ENCODE data around the gene NR1I3.
"Not testable (repeated sequence)": the region's sequence is repeated elsewhere in the genome, so short reads cannot be mapped to it uniquely, and the experiment has no call there.

The NR1I3 gene, protein sequence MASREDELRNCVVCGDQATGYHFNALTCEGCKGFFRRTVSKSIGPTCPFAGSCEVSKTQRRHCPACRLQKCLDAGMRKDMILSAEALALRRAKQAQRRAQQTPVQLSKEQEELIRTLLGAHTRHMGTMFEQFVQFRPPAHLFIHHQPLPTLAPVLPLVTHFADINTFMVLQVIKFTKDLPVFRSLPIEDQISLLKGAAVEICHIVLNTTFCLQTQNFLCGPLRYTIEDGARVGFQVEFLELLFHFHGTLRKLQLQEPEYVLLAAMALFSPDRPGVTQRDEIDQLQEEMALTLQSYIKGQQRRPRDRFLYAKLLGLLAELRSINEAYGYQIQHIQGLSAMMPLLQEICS

DNA sequence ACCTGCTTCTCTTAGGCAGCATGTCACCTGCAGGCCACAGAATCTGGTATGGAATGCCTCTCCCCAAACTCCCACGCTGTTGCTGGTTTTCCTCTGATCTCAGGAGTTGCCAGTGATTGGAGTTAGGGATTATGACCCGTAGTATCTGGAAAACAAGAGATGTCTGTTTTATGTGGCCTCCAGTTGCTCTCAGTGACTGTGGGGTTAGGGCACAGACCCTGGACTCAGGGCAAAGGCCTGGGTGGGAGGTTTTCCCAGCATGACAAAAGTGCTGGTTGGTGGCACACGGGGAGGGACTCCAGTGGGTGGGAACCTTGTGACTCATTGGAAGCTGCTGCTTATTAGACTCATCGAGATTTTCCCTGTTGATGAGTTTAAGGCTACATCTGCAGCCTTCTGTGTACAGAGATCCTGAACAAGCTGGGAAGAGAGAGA, at the start of gene NR1I3:
Gene NR1I3 (minus strand): TSS at position 165 of the 435 bp plus-strand sequence. CDS start 1,638 bp downstream, outside the sequence.
- peak in 1 of 58 donors; percentile 18 for DNase-seq

DNA sequence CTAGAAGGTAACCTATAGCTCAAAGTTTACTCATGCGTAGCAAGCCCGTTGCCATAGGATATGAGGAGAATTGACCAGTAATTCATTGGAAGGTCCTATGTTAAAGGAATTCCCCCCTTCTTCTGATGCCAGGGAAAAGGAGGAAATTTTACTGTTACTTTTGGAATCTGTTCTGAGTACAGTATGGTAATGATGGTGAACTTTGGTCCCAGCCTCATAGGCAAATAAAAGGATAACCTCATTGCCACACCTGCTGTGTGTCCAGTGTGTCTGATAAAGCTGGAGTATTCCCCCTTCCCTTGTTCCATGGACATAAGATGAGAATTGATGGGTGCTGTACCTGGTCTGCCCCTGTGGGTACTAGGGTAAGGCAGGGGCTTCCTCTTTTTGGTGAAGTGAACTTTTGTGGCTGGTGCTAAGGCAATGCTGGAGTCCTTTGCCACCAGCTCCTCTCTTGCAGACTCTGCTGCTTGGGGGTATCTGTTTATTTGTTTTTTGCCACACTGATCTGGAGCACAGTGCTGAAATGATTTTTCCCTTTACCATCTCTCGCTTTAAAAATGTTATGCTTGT, 49.6 kb upstream of the NR1I3 start:
- no peak for DNase-seq

DNA sequence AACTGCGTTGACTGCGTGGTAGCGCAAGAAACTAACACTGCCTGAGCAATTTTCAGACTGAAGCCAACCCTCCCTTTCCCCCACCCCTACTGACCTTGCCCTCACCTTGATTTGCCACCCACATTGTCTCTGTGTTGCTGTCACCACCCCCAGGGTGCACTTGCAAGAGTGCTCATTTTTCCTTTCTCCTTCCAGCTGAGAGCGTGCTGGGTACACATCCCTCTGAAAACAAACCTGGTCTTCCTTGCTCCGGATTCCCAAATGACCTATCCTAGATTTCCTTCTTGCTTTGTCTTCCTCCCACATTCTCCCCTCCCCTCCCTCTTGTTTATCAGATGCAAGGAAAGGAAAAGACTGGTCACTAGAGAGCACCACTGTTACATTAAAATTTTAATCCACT, 47.5 kb upstream of the NR1I3 start:
- DNase-seq, result no peak

DNA sequence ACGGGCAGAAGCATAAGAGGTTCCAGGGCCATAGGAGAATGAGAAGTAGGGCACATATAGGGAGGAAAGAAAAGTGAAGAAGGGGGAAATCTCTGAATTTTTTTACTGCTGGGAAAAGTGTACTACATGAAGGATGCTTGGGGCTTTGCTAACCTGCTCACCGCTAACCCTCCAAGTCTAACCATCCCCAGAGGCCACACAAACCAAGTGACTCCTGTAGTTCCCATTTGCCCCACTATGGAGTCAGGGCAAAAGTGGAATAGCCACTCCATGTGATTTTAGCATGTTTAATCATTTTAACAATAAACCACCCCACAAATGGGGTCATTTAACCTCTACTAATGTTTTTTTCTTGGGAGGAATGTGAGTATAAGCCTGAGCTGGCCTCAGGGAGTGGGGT, 47.1 kb upstream of the NR1I3 start:
- no peak for DNase-seq

DNA sequence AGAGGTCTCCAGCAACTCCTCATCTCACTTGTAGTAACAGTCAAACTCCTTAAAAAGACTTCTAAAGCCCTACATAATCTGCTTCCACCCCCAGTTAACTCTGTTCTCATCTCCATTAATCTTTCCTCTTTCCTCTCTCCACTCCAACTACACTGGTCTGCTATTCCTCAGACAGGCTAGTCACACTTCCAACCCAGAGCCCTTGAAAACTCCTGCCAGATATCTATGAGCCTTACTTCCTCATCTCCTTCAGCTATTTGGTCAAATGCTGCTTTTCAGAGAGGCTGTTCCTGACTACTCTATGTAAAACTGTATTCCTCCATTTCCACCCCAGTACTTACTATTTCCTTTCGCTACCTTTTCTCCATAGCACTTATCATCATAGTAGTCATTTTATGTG, 45.0 kb upstream of the NR1I3 start:
- no peak for DNase-seq

DNA sequence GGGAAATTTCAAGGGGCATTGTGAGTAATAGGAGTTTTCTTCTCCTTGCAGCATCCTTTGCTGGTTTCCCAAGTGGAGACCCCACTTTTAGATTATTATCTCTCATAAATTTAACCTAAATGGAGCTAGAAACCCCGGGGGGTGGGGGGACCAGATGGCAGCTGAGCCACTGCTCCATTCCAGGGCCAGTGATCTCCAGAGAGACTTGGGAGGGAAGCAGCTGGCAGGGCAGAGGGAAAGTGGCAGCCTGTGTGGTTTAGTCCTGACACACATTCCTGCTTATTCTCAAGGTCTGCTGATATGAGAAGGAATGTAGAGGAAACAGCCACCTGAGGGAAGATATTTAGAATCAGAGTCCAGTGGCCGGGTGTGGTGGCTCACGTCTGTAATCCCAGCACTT, 36.9 kb upstream of the NR1I3 start:
- no peak for DNase-seq

DNA sequence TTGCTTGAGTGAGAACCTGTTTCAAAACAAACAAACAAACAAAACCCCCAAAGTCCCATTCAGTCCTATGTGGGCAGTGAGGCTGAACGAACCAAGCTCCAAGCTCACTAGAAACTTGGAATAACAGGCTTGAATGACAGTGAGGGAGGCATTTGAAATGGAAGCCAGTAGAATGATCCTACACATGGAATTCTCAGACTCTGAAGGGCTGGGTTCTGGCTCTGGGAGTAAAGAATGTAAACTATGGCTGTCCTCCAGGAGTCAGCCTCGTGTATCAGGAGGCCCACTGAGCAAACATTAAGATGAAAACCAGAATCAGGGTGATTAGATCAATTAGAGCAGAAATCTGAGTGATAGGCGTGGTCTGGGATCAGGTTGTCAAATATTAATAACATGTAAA, 35.4 kb upstream of the NR1I3 start:
- DNase-seq, result no peak

DNA sequence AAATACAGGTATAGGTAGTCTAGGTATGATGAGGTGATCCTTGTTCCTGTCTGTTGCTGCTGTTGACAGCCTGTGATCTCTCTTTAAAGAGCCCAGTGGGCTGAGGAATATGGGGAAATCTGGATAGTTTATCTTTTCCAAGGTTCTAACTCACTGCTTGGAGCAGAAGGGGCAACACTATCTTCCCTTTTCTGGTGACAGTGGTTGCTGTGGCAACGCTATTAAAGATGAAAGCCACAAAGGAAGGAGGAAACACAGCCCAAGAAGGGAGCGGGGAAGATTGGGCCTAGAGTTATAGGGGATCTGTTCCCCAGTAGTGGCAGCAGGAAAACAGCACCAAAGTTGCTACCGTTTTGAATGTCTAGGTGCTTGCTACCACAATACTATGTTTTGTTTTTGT, 29.3 kb upstream of the NR1I3 start:
- DNase-seq, result no peak

DNA sequence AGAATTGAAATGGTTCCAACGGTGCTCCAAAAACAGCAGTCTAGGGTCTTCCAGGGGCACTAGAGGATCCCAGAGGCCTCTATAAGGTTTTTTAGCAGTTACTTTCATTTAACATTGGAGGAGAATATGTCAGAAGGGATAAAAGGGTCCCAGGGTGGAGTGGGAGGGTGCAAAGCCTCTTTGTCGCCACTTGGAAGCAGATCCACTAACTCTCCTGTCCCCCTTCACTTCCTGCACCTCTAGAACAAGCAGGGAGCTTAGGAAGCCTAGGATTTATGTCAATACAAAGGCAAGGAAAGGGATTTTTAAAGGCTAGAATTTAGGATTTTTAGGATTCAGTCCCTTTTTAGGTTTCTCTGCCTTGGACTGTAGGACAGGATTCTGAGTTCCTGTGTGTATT, 28.8 kb upstream of the NR1I3 start:
- no peak for DNase-seq

DNA sequence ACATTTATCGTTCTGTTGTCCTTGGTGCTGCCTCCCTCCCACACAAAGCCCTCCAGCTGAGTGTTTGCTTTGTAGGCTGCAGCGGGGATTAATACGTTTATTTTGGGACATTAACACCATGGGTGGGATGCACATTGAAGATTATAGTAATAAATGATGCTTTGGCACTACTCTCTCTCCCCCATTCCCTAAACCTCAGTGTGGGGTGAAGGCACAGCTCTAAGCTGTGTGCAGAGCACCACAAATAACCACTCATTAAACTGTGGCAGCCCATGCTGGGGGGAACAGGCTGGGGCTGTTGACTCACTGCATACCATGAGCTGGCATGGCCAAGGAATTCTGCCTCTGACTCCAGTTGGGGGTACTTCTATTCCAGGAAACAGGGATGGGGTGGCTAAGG, 28.2 kb upstream of the NR1I3 start:
- DNase-seq, result no peak

DNA sequence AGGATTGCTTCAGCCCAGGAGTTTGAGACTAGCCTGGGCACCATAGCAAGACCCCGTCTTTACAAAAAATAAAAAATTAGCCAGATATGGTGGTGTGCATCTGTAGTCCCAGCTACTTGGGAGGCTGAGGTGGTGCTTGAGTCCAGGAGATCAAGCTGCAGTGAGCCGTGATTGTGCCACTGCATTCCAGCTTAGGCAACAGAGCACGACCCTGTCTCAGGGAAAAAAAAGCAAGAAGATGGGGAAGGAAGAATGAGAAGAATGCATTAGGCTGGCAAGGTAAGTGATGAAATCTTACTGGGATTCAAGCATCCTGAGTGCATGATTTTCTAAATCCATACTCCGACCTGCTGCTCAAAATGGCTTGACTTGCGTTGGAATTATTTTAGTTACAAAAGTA, 27.3 kb upstream of the NR1I3 start:
- no peak for DNase-seq

DNA sequence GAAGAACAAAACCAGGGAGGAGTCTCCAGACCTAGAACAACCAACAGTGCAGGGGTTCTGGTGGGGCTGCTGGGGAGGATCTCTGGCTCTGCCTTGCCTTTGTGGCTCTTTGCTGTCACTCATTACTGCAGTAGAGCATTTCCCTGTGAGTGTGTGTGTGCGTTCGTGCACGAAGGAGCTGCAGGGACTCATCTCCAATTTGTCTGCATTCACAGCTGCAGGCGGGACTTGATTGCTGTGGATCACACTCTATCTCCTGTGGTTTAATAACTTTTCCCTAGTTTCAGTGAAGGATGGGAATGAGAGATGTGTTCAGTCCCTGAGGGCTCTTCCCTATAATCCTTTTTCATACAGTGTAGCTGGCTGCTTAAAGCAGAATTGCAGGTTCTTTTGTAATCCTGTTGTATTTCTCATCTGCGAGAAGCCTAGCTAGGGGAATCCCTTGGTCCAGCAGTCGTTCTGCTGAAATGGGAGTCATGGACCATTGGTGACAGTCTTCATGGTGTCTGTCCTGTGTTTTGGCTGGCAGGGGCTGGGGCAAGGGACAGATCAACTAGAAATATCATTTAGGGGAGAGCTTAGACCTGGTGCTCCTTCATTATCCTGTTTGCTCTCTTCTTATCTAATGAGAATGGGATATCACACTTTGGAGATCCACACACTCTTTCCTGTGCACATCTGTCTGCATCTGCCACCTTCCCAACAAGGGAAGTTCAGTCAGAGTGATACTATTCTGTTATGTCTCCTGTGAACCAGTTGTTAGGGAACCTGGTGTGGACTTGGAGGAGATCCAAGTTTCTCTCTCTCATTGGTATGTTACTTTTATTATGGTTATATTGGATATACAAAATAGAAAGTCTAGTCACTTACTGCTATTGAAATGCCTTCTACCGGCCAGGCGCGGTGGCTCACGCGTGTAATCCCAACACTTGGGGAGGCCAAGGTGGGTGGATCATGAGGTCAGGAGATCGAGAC, 23.5 kb upstream of the NR1I3 start:
- peak in 6 of 58 donors; percentile 1 to 24 (median 3) for DNase-seq

DNA sequence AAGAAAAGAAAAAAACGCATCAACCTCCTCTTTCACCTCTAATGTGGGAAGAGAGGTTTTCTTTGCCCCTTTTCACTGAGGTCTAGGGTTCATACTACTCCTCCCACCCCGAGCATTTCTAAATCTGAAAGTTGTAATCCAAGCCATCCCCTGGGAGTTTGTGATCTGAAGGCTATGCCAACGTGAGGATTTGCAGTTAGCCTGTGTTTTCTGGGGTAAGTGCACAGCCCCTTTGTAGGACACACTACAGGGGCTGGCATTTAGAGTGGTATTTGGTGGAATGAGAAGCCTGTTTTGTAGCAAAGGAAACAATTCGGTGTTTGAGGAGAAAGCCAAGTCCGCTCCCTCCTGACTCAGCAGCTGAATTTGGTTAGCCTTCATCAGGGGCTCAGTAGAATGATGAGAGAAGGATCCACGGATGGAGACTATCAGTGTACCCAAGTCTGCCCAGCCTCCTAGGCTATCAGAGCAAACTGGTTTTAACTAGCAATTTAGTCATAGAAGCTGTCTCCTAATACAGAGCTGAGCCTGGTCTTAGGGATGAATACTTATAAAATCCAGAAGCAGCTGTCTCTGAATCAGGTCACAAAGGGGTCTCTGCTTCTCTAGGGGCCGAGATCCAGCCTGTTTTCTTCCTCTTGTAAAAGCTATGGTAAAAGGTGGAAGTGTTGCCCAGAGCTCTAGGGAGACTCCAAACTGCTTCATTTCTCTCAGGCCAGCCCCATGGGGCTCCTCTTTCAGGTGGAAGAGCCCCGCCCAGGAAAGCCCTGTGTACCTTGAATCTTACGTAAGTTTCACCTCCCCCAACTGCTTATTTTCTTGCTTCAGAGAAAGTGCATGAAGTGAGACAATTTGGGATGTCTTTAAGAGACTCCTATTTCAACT, 22.6 kb upstream of the NR1I3 start:
- no peak for DNase-seq

DNA sequence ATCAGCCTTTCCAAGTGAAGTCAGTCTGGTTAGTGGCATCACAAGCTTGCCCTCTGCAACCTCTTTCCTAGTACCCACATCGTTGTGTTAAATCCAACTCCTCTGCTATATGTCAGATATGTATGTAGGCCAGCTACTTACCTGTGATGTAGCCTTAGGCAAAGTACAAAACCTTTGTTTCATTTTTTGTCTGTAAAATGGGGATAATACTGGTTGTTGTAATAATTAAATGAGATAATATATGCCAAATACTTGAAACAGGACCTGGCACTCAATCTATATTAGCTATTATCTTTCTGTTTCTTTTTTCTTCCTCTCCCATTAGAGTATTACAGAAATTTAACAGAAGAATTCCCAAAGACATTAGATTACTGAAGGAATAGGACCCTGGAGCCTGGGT, 21.8 kb upstream of the NR1I3 start:
- DNase-seq, result no peak

DNA sequence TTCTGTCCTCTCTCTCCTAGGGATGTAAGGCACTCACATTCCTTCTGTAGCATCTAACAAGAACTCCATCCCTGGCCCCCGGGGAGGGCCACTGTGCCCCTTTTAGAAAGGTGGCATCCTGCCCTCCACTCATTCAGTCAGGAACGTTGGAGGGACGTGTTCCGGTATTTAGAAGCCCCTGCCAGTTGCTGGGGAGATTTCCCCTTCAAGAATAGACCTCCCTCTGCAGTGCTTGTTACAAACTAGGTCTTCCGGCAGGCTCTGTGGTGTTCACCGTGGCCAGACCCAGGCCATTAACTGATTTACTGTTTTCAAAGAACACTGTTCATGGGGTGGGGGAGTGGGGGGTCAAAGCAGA, 21.3 kb upstream of the NR1I3 start:
- peak in 1 of 58 donors; percentile 2 for DNase-seq

DNA sequence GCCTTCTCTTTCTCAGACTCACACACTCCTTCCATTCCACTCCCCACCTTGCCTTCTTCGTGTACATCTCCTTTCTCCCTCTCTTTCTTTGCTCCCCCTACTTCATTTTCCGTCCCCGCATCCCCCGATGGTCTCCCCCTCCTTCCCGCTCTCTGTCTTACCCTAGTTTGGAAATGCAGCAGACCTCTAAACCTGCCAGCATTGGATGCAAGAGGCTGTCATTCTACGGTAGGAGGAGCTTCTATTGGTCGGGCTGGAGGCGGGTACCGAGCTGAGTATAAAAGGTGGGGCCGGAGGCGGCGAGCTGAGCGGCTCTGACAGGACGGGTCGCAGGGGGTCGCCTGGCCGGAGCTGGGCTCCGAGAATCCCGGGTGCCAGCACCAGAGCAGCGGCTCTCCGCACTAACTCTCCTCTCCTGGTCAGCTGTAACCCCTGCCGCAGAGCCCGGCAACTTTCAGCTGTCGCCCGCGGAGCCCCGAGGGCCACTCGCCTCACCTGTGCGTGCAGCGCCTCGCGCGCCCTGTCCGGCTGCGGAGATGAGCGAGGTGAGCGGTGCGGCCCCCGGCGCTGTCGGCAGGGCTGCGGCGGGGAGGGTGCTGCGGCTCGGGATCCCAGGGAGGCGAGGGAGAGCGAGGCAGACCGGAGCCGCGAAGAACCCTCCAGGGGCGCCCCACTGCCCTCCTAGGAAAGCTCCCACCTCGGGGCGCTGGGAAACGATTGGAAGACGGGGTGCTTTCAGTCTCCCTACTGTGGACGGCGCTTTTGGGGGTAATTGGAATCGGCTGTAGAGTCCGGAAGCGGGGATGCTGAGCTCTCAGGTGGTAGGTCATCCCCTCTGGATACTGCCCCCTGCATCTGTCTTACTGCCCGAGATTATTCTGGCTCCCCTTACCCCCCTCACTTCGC, 20.7 kb upstream of the NR1I3 start, which contains the start of gene PCP4L1:
Gene PCP4L1 (plus strand): TSS at position 307 of the 906 bp plus-strand sequence. CDS start 230 bp downstream, at position 537.
- DNase-seq, result peak in 53 of 58 donors; percentile 3 to 76 (median 49)

DNA sequence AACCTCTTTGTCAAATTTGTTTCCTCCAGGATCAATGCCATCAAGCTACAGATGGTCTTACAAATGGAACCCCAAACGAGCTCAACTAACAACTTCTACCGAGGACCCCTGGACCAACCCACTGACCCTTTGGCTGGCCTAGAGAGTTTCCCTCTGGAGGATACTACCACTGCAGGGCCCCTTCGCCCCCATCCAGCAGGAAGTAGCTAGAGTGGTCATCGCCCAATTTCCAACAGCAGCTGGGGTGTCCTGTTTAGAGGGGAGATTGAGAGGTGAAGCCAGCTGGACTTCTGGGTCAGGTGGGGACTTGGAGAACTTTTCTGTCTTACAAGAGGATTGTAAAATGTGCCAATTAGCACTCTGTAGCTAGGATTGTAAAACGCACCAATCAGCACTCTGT, 19.1 kb upstream of the NR1I3 start:
- DNase-seq, result not testable (repeated sequence)

DNA sequence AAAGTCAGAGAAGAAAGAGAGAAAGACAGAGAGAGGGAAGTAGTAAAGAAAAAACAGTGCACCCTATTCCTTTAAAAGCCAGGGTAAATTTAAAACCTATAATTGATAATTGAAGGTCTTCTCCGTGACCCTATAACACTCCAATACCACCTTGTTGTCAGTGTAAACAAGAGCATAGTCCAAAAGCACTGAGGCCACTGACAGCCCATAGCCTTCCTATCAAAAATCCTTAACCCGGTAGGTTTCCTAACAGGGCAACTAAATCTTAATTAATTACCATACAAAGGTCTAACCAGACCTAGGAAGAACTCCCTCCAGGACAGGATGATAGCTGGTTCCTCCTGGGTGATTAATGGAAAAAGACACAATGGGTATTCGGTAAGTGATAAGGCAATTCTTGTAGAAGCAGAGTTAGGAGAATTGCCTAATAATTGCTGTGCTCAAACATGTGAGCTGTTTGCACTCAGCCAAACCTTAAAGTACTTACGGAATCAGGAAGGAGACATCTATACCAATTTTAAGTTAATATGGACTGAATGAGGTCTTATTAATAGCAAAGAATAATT, 18.0 kb upstream of the NR1I3 start:
- DNase-seq, result not testable (repeated sequence)

DNA sequence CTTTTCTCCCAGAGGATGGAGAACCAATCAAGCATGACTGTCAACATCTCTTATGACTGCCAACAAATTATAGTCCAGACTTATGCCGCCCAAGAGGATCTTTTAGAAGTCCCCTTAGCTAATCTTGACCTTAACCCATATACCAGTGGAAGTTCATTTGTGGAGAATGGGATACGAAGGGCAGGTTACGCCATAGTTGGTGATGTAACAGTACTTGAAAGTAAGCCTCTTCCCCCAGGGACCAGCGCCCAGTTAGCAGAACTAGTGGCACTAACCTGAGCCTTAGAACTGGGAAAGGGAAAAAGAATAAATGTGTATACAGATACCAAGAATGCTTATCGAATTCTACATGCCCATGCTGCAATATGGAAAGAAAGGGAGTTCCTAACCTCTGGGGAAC, 17.3 kb upstream of the NR1I3 start:
- not testable (repeated sequence) for DNase-seq
